Epithelial cell of proximal tubule (primary cell): Measurements from ENCODE around the gene SERINC5. TPM values are rescaled to one million over a fixed set of nuclear protein-coding genes. Genes with fewer than 3 reads are reported as not detected.

Experiments
- DNase-seq: peaks from one replicate; pipeline ENCODE4 v3.0.0-alpha.2; 2011; ENCODE audit warnings: low read depth
- H3K4me3 ChIP-seq: 2 replicates; pipeline ENCODE4 v1.5.1; 2011; ENCODE audit warnings: low read depth, mild to moderate bottlenecking, low read length
- total RNA-seq: library from RNA; depleted of rRNA; stranded (reverse); fragments of >200 nt; gene quantifications from 2 replicates; pipeline ENCODE4 v1.2.3, GENCODE V29; 2015
- TF ChIP-seq, protein P1 (sequence below): conservative IDR thresholded peaks from 2 replicates; pipeline ENCODE4 v1.5.1; 2012; ENCODE audit warnings: low read depth, mild to moderate bottlenecking, low read length

The SERINC5 gene
- total RNA-seq, 1 donor from 2014 or later = 7.1 TPM

DNA sequence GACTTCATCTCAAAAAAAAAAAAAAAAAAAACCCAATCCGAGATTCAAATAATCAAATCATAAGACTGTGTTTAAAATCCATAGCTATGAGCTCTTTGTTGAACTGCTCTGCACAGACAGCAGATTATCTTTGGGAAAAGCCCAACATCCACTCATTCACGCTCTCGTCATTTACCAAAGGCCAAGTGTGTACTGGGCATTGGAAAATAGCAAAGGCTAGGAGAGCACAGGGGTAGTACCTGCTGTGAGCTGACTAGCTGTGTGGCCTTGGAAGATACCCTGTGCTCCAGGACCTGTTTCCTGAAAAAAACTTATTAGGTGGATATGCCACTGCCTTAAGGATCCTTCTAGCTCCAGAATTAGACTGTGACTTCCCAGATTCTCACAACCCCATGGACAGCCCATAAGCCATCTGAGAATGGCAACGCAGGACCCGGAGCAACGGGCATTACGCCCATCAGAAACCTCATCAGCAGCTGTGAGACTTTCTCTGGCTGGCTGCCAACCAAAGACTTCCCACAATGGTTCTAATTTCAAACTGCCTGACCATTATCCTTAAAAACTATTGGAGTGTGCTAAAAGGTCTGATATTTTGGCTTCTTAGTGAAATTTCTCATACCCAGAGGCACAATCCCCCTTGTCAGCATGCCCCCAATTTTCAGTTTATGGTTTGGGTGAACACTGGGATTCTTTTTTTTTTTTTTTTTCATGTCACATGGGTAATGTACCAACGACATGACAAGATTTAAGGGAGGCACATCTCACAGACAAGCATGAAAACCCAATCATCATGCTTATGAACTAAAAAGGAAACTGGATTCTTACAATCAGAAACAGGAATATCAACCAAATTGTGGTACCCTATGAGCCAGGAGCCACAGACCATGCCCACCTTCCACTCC is 16.8 kb downstream of the SERINC5 start:
- H3K4me3 ChIP-seq = no peak overlapping the region
- DNase-seq = no peak
- TF ChIP-seq, protein P1, sequence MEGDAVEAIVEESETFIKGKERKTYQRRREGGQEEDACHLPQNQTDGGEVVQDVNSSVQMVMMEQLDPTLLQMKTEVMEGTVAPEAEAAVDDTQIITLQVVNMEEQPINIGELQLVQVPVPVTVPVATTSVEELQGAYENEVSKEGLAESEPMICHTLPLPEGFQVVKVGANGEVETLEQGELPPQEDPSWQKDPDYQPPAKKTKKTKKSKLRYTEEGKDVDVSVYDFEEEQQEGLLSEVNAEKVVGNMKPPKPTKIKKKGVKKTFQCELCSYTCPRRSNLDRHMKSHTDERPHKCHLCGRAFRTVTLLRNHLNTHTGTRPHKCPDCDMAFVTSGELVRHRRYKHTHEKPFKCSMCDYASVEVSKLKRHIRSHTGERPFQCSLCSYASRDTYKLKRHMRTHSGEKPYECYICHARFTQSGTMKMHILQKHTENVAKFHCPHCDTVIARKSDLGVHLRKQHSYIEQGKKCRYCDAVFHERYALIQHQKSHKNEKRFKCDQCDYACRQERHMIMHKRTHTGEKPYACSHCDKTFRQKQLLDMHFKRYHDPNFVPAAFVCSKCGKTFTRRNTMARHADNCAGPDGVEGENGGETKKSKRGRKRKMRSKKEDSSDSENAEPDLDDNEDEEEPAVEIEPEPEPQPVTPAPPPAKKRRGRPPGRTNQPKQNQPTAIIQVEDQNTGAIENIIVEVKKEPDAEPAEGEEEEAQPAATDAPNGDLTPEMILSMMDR = no peak

DNA sequence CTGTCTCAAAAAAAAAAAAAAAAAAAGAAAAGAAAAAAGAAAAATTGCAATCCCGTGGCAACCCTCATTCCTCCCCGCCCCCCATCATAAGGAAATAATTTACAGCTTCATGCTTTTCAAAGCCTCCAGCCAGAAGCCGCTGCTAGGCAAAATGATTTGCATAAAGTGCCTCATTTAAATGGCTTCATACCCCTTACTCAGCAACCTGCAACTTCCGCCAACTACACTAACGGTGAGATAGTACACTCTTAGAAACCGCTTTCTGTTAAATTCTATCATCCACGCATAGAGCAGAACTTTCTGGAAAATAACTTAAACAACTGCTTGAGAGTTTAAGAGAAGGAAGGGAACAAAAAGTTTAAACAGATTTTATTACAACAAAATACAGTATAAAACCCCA is 17.8 kb downstream of the SERINC5 start:
- TF ChIP-seq, protein P1 = no peak
- no peak for DNase-seq
- H3K4me3 ChIP-seq = no peak overlapping the region

DNA sequence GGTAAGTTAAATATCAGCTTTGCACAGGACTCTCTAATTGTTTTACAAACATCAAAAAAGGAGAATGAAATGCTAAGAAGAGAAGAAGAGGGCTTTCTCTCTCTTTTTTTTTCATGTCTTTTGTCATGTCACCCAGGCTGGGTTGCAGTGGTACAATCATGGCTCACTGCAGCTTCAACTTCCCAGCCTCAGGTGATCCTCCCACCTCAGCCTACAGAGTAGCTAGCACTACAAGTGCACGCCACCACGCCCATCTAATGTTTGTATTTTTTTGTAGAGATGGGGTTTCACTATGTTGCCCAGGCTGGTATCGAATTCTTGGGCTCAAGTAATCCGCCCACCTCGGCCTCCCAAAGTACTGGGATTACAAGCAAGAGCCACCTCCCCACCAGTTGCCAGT is 18.6 kb downstream of the SERINC5 start:
- H3K4me3 ChIP-seq = no peak overlapping the region
- TF ChIP-seq, protein P1 = no peak
- DNase-seq = no peak

DNA sequence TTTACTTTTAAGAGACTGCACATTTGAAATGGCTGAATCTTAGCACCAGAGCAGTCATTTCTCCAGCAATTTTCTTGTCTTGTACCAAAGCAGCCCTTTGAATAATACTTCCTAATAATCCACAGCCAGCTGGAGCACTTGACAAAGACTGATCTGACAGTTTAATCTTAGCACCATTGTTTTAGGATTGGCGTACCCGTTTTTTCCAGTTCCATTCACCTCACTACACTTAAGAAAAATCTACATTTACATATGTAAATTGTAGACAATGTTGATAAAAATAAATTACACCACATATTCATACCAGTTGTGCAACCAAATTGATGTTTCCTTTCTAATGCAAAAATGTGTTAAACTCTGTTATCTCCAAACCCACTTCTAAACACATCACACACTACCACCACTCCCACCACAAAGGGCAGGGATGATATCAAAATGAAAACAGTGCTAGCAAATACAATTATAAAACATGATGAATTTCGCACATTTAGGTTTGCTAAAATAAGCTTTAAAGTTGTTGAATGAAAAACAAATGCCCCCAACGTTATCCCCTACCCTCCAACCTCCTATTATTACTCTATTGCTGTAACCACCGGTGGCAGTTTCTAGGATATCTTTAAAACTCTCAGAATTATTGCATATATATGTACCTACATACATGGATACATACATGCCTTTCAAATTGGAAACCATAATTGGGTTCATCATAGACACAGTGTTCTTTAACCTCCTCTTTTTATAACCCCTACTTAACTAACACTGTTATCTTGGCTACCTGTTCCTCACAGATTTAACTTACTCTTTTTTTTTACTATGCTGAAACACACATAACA is 21.5 kb downstream of the SERINC5 start:
- DNase-seq = no peak
- no peak overlapping the region for H3K4me3 ChIP-seq
- TF ChIP-seq, protein P1 = no peak

DNA sequence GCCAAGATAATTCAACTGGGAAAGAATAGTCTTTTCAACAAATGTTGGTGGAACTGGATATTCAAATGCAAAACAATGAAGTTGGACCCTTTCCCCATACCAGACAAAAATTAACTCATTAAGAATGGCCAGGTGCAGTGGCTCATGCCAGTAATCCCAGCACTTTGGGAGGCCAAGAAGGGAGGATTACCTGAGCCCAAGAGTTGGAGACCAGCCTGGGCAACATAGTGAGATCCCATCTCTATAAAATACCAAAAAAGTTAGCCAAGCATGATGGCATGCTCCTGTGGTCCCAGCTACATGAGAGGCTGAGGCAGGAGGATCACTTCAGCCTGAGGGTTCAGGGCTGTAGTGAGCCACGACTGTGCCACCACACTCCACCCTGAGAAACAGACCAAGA is 24.2 kb downstream of the SERINC5 start:
- no peak for DNase-seq
- no peak overlapping the region for H3K4me3 ChIP-seq
- TF ChIP-seq, protein P1 = no peak

DNA sequence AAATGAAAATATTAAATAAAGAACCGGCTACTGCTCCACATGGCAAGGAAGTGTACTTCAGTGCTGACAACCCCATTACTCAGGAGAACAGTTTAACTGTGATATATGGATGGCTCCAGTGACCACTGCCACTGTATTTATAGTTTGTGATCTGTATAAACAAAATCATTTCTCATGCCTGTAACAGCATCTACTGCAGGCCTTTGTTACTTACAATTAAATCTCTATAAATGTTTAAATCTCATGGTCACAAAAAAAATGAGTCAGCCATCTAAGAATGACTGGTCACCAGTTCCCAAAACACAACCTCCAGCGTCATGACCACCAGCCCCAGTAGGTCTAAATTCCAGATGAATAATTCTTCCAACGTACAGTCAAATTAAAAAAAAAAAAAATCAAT is 24.6 kb downstream of the SERINC5 start:
- TF ChIP-seq, protein P1 = no peak
- no peak for DNase-seq
- no peak overlapping the region for H3K4me3 ChIP-seq
